GM12801 (cell line): ENCODE measurements around the gene OR13A1.

ENCODE experiments used
- CTCF ChIP-seq: IDR thresholded peaks from one replicate; pipeline ENCODE4 v1.5.1; 2011; ENCODE audit warnings: control low read depth; ENCODE audit not compliant: insufficient read length; ENCODE audit errors: extremely low read depth

OR13A1 gene

GRCh38 chr10:45256246-45256645 is 59.2 kb downstream of the OR13A1 start:
- TF ChIP-seq CTCF: no peak

- TF ChIP-seq CTCF: no peak
Observed at GRCh38 chr10:45255706-45256105, 59.7 kb downstream of the OR13A1 start.

GRCh38 chr10:45254892-45255291 is 60.5 kb downstream of the OR13A1 start:
- TF ChIP-seq CTCF: no peak

GRCh38 chr10:45253183-45253914 is 62.1 kb downstream of the OR13A1 start:
- no peak for TF ChIP-seq CTCF
